Gastrocnemius medialis (tissue), 4 donors: Measurements from ENCODE around the gene ANKAR. TPM values are rescaled to one million over a fixed set of nuclear protein-coding genes. Genes with fewer than 3 reads are reported as not detected.
"Not testable (repeated sequence)": the region's sequence is repeated elsewhere in the genome, so short reads cannot be mapped to it uniquely, and the experiment has no call there.

ENCODE experiments used
- ATAC-seq, 2 donors: fragments of 150-250 bp; one replicate each; pipeline ENCODE4 v1.9.1; 2016
- DNase-seq, 2 donors: peaks; one replicate each; pipeline ENCODE4 v3.0.0-alpha.2; 2019
- H3K27ac ChIP-seq, 4 donors: fragments of 200-600 bp; sonication (generic); 1 replicate in 1 of 4; 2 replicates in 3 of 4; pipeline ENCODE4 v1.5.1; 2016 to 2018; ENCODE audit warnings: mild to moderate bottlenecking in 2 of 4, moderate library complexity in 1 of 4
- H3K27me3 ChIP-seq, 3 donors: fragments of 200-600 bp; sonication (generic) in 2 of 3; 1 replicate in 1 of 3; 2 replicates in 2 of 3; pipeline versions ENCODE4 v1.5.1 to v1.6.0; 2016 to 2019; ENCODE audit warnings: mild to moderate bottlenecking in 1 of 3, moderate library complexity in 1 of 3
- H3K36me3 ChIP-seq, 2 donors: fragments of 200-600 bp; sonication (generic) in 1 of 2; one replicate each; pipeline ENCODE4 v1.5.1; 2017 to 2018
- H3K4me1 ChIP-seq, 2 donors: fragments of 200-600 bp; sonication (generic) in 1 of 2; one replicate each; pipeline ENCODE4 v1.5.1; 2016 to 2017; ENCODE audit warnings: mild to moderate bottlenecking in 2 of 2
- H3K4me3 ChIP-seq, 4 donors: fragments of 200-600 bp; sonication (generic) in 3 of 4; 1 replicate in 1 of 4; 2 replicates in 3 of 4; pipeline ENCODE4 v1.5.1; 2016 to 2019; ENCODE audit warnings: mild to moderate bottlenecking in 2 of 4
- H3K9me3 ChIP-seq, 3 donors: fragments of 200-600 bp; sonication (generic) in 2 of 3; 1 replicate in 1 of 3; 2 replicates in 2 of 3; pipeline ENCODE4 v1.5.1; 2016 to 2019
- CTCF ChIP-seq, 5 experiments: fragments of 450-650 bp in 3 of 5; fragments of 200-600 bp in 2 of 5; sonication (generic) in 2 of 5; IDR thresholded peaks in 4 of 5; conservative IDR thresholded peaks in 1 of 5; 1 replicate in 4 of 5; 2 replicates in 1 of 5; pipeline ENCODE4 v1.5.1; 2016 to 2019; ENCODE audit warnings: antibody characterized with exemption in 5 of 5, mild to moderate bottlenecking in 3 of 5, moderate library complexity in 3 of 5
- POLR2A ChIP-seq, 2 donors: fragments of 450-650 bp; IDR thresholded peaks; one replicate each; pipeline ENCODE4 v1.6.1; 2017; ENCODE audit warnings: antibody characterized with exemption in 2 of 2, mild to moderate bottlenecking in 2 of 2, moderate library complexity in 2 of 2
- in situ Hi-C, 4 donors: fragments of 200-750 bp; cut with MboI; loops; one replicate each; pipeline versions ENCODE4 v1.15.0 to v1.8.0; 2017; ENCODE audit warnings: low sequenced_read_pairs in 4 of 4
- intact Hi-C: fragments of 100-400 bp; cut with DNase I; formaldehyde crosslinking; loops from one replicate; pipeline ENCODE4 v1.15.1; 2023; ENCODE audit warnings: low total_unique reads
- total RNA-seq, 4 donors: library from RNA; depleted of rRNA; stranded (reverse); fragments of >200 nt; gene quantifications; one replicate each; pipeline versions ENCODE4 v1.1.0 to v1.2.3, GENCODE V29; 2016

The ANKAR gene
- total RNA-seq, 4 donors from 2014 or later, result 3.4 to 13.1 (median 5.9) TPM

GRCh38 chr2:189641590-189641989, 32.9 kb upstream of the ANKAR start:
- no peaks in the 10 kb centered on the region for H3K27me3 ChIP-seq
- no peaks in the 10 kb centered on the region for H3K4me1 ChIP-seq
- H3K4me3 ChIP-seq, result no peak overlapping the region
- in situ Hi-C loops, result no loop called here
- H3K9me3 ChIP-seq, result no peaks in the 10 kb centered on the region
- no peak for ATAC-seq
- intact Hi-C loops, result no loop called here
- H3K27ac ChIP-seq, result no peak overlapping the region
- no peaks in the 10 kb centered on the region for H3K36me3 ChIP-seq
- no peak for DNase-seq
- TF ChIP-seq POLR2A (IDR thresholded peaks at IDR 0.05), result no peak
- TF ChIP-seq CTCF (IDR thresholded peaks at IDR 0.05 in 4 of 5, conservative IDR thresholded peaks at IDR 0.05 in 1 of 5), result no peak

- Histone ChIP-seq H3K9me3 (no peaks in the 10 kb centered on the region), H3K27ac (no peak overlapping the region), H3K27me3 (no peaks in the 10 kb centered on the region), H3K4me3 (no peak overlapping the region), H3K4me1 (no peaks in the 10 kb centered on the region), H3K36me3 (no peaks in the 10 kb centered on the region)
- ATAC-seq, result no peak
- TF ChIP-seq POLR2A (IDR thresholded peaks at IDR 0.05) (no peak), CTCF (IDR thresholded peaks at IDR 0.05 in 4 of 5, conservative IDR thresholded peaks at IDR 0.05 in 1 of 5) (no peak)
- intact Hi-C loops, result no loop called here
- DNase-seq, result no peak
- in situ Hi-C loops, result no loop called here
Measured at GRCh38 chr2:189646521-189646920, 27.9 kb upstream of the ANKAR start.

GRCh38 chr2:189648846-189649509, 25.5 kb upstream of the ANKAR start:
- Histone ChIP-seq H3K4me3 (no peak overlapping the region), H3K36me3 (no peaks in the 10 kb centered on the region), H3K27ac (no peak overlapping the region), H3K4me1 (no peaks in the 10 kb centered on the region), H3K9me3 (no peaks in the 10 kb centered on the region), H3K27me3 (no peaks in the 10 kb centered on the region)
- no peak for TF ChIP-seq POLR2A (IDR thresholded peaks at IDR 0.05)
- no peak for TF ChIP-seq CTCF (IDR thresholded peaks at IDR 0.05 in 4 of 5, conservative IDR thresholded peaks at IDR 0.05 in 1 of 5)
- intact Hi-C loops, result no loop called here
- ATAC-seq (no peak), DNase-seq (no peak)
- in situ Hi-C loops, result no loop called here

- DNase-seq (no peak), ATAC-seq (no peak)
- in situ Hi-C loops (no loop called here), intact Hi-C loops (no loop called here)
- Histone ChIP-seq H3K4me1 (no peaks in the 10 kb centered on the region), H3K36me3 (no peaks in the 10 kb centered on the region), H3K4me3 (no peak overlapping the region), H3K9me3 (no peaks in the 10 kb centered on the region), H3K27ac (no peak overlapping the region), H3K27me3 (no peaks in the 10 kb centered on the region)
- TF ChIP-seq POLR2A (IDR thresholded peaks at IDR 0.05) (no peak), CTCF (IDR thresholded peaks at IDR 0.05 in 4 of 5, conservative IDR thresholded peaks at IDR 0.05 in 1 of 5) (no peak)
Measured at GRCh38 chr2:189651284-189651683, 23.2 kb upstream of the ANKAR start.

- H3K9me3 ChIP-seq, H3K27me3 ChIP-seq, ATAC-seq, H3K36me3 ChIP-seq, in situ Hi-C loops, DNase-seq, H3K4me3 ChIP-seq, H3K27ac ChIP-seq, intact Hi-C loops, H3K4me1 ChIP-seq: not testable (repeated sequence)
Measured at GRCh38 chr2:189653464-189653863, 21.0 kb upstream of the ANKAR start.
